ENCODE results near the gene ABCB9. TPM values are rescaled to one million over a fixed set of nuclear protein-coding genes. Genes with fewer than 3 reads are reported as not detected.

The ABCB9 gene
- total and polyA plus RNA-seq, 2 experiments from 2014 or later = 3.9 to 5.5 TPM

DNA sequence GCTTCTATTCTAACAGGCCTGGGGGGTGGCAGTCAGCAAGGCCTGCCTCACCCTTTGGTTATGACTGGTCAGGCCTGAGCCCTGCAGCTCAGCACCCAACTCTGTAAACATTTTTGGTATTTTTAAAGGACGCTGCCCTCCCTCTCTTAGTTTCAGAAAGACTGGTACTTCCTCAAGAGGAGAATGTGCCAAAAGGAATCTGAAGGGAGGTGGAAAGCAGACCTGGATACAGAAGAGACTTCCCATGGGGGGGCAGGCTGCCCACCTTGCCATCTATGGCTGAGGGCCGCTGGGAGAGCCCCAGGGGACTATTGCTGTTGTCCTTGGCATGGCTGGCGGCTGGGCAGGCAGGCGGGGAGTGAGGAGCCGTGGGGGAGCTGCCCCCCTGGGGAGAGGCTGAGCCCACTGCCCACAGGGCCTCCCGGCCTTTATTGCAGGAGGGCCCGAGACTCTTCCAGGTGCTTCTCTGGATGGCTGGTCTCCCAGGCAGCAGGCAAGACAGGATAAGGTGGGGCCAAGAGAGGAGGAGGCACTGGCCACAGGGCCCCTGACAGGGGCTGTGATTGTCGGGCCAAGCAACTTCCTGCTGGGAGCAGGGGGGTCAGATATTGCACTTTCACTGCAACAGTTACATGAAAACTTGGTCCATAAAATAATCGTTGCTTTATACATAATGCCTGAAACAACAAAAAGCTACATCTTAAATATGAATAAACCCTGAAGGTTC, 17.7 kb upstream of the ABCB9 start:
- no peak overlapping the region for H3K4me3 ChIP-seq
- no peaks in the 10 kb centered on the region for H3K9me2 ChIP-seq (replicated peaks; ENCODE audit: insufficient read depth)
- no peaks in the 10 kb centered on the region for H3K9me3 ChIP-seq (ENCODE audit: low read depth)
- DNase-seq (ENCODE audit: low spot score) = no peak
- no peaks in the 10 kb centered on the region for H3K36me3 ChIP-seq (replicated peaks; ENCODE audit: insufficient read depth, low read depth)
- peak overlapping the region; percentile 43 for H3K27ac ChIP-seq
- H3K79me2 ChIP-seq = peaks cover 35% of the 10 kb centered on the region
- H2AFZ ChIP-seq = no peak overlapping the region
- H4K20me1 ChIP-seq (ENCODE audit: insufficient read depth, poor library complexity, severe bottlenecking) = no peaks in the 10 kb centered on the region
- H3K4me2 ChIP-seq = peak overlapping the region; percentile 25
- peaks cover 36% of the 10 kb centered on the region for H3K4me1 ChIP-seq (ENCODE audit: insufficient read depth)
- no peaks in the 10 kb centered on the region for H3K27me3 ChIP-seq
- WGBS (ENCODE audit: low lambda C conversion rate, missing lambda C conversion rate) = 67% methylated on average over 9 of the region's 9 CpGs
- TF ChIP-seq EZH2phosphoT487 (IDR thresholded peaks at IDR 0.05; ENCODE audit: low read depth, severe bottlenecking, unreplicated experiment) (no peak), EZH2 (IDR thresholded peaks at IDR 0.05; ENCODE audit: borderline replicate concordance) (no peak)
- TF ChIP-seq, protein P1, sequence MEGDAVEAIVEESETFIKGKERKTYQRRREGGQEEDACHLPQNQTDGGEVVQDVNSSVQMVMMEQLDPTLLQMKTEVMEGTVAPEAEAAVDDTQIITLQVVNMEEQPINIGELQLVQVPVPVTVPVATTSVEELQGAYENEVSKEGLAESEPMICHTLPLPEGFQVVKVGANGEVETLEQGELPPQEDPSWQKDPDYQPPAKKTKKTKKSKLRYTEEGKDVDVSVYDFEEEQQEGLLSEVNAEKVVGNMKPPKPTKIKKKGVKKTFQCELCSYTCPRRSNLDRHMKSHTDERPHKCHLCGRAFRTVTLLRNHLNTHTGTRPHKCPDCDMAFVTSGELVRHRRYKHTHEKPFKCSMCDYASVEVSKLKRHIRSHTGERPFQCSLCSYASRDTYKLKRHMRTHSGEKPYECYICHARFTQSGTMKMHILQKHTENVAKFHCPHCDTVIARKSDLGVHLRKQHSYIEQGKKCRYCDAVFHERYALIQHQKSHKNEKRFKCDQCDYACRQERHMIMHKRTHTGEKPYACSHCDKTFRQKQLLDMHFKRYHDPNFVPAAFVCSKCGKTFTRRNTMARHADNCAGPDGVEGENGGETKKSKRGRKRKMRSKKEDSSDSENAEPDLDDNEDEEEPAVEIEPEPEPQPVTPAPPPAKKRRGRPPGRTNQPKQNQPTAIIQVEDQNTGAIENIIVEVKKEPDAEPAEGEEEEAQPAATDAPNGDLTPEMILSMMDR (IDR thresholded peaks at IDR 0.05; ENCODE audit: poor library complexity) = no peak

DNA sequence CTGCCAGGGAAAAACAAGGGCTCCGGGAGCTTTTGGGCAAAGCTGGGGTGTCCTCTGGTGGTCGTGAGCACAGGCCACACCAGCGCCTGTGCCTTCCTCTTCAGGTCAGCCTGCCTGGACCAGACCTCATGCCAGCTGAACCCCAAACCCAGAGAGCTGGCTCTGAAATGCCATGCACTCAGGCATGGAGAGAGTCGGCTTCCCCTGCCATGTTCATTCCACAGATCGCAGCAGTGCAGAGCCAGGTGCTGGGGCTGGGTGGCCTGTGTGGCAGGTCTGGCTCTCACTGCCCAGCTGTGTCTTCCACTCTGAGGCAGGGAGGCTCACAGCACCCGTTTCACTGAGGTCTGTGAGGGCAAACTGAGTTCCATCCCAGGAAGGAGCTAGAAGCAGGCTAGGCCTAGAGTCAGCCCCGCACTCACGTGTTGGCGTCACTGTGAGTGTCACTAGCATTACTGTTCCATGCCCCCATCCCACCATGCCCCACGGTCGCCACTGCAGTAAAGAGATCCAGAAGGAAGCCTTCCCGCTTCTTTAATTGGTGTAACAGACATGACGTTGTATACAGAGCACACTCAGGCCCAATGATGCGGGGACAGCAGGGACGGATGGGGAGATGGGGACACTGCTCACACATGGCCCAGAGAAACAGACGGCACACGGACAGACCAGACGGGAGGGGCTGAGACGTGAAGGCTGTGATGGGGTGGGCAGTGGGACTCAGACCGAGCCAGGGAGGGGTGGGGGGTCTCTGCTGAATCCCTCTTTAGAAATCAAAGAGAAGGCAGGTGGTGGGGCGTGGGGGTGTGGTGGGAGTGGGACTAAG, 16.9 kb upstream of the ABCB9 start:
- Histone ChIP-seq H2AFZ (no peak overlapping the region), H3K4me1 (ENCODE audit: insufficient read depth) (peaks cover 36% of the 10 kb centered on the region), H3K4me2 (peak overlapping the region; percentile 97), H3K79me2 (peaks cover 43% of the 10 kb centered on the region), H3K27me3 (no peaks in the 10 kb centered on the region), H4K20me1 (ENCODE audit: insufficient read depth, poor library complexity, severe bottlenecking) (no peaks in the 10 kb centered on the region), H3K9me3 (ENCODE audit: low read depth) (no peaks in the 10 kb centered on the region), H3K4me3 (no peak overlapping the region), H3K9me2 (replicated peaks; ENCODE audit: insufficient read depth) (no peaks in the 10 kb centered on the region), H3K27ac (no peak overlapping the region), H3K36me3 (replicated peaks; ENCODE audit: insufficient read depth, low read depth) (no peaks in the 10 kb centered on the region)
- no peak for DNase-seq (ENCODE audit: low spot score)
- WGBS (ENCODE audit: low lambda C conversion rate, missing lambda C conversion rate) = 92% methylated on average over 21 of the region's 21 CpGs
- TF ChIP-seq EZH2phosphoT487 (IDR thresholded peaks at IDR 0.05; ENCODE audit: low read depth, severe bottlenecking, unreplicated experiment) (no peak), EZH2 (IDR thresholded peaks at IDR 0.05; ENCODE audit: borderline replicate concordance) (no peak)
- TF ChIP-seq, protein P1 (IDR thresholded peaks at IDR 0.05; ENCODE audit: poor library complexity) = no peak

DNA sequence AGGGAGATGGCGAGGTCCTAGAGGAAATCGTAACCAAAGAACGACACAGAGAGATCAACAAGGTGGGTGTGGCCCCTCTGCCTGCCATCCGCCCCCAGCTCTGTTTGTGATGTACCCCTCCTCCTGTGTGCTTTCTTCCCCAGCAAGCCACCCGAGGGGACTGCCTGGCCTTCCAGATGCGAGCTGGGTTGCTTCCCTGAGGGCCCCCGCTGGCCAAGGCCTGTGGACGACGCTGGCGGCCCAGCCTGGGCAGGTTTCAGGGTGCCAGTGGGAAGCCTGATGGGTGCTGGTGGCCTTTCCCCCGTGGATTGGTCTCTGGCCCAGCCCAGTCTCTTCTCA, 16.2 kb upstream of the ABCB9 start:
- TF ChIP-seq, protein P1 (IDR thresholded peaks at IDR 0.05; ENCODE audit: poor library complexity) = no peak
- TF ChIP-seq EZH2phosphoT487 (IDR thresholded peaks at IDR 0.05; ENCODE audit: low read depth, severe bottlenecking, unreplicated experiment) (no peak), EZH2 (IDR thresholded peaks at IDR 0.05; ENCODE audit: borderline replicate concordance) (no peak)
- no peak for DNase-seq (ENCODE audit: low spot score)
- Histone ChIP-seq H3K36me3 (replicated peaks; ENCODE audit: insufficient read depth, low read depth) (no peaks in the 10 kb centered on the region), H3K4me1 (ENCODE audit: insufficient read depth) (peaks cover 36% of the 10 kb centered on the region), H3K79me2 (peaks cover 49% of the 10 kb centered on the region), H2AFZ (no peak overlapping the region), H4K20me1 (ENCODE audit: insufficient read depth, poor library complexity, severe bottlenecking) (no peaks in the 10 kb centered on the region), H3K27me3 (no peaks in the 10 kb centered on the region), H3K4me2 (peak overlapping the region; percentile 97), H3K9me2 (replicated peaks; ENCODE audit: insufficient read depth) (no peaks in the 10 kb centered on the region), H3K9me3 (ENCODE audit: low read depth) (no peaks in the 10 kb centered on the region), H3K4me3 (no peak overlapping the region), H3K27ac (no peak overlapping the region)
- 79% methylated on average over 11 of the region's 11 CpGs for WGBS (ENCODE audit: low lambda C conversion rate, missing lambda C conversion rate)
